Suprapubic skin (tissue), 4 donors: ENCODE results near the gene TPRG1L. TPM values are rescaled to one million over a fixed set of nuclear protein-coding genes. Genes with fewer than 3 reads are reported as not detected.

Experiments
- DNase-seq, 2 donors: peaks; one replicate each; pipeline ENCODE4 v3.0.0-alpha.2; 2019; ENCODE audit warnings: low spot score in 2 of 2
- H3K27ac ChIP-seq: fragments of 200-600 bp; sonication (generic); one replicate; pipeline ENCODE4 v1.5.1; 2019
- H3K27me3 ChIP-seq: fragments of 200-600 bp; sonication (generic); one replicate; pipeline ENCODE4 v1.5.1; 2019
- H3K36me3 ChIP-seq: fragments of 200-600 bp; sonication (generic); one replicate; pipeline ENCODE4 v1.5.1; 2019
- H3K4me1 ChIP-seq: fragments of 200-600 bp; sonication (generic); one replicate; pipeline ENCODE4 v1.5.1; 2019
- H3K4me3 ChIP-seq: fragments of 200-600 bp; sonication (generic); one replicate; pipeline ENCODE4 v1.5.1; 2019; ENCODE audit warnings: mild to moderate bottlenecking
- H3K9me3 ChIP-seq: fragments of 200-600 bp; sonication (generic); one replicate; pipeline ENCODE4 v1.5.1; 2019
- EP300 ChIP-seq: sonication (generic); formaldehyde crosslinking; IDR thresholded peaks from one replicate; pipeline ENCODE4 v1.6.1; 2017; ENCODE audit warnings: antibody characterized with exemption
- POLR2A ChIP-seq, 2 donors: fragments of 450-650 bp; IDR thresholded peaks; one replicate each; pipeline ENCODE4 v1.6.1; 2017; ENCODE audit warnings: antibody characterized with exemption in 2 of 2, mild to moderate bottlenecking in 2 of 2, moderate library complexity in 2 of 2
- POLR2AphosphoS5 ChIP-seq, 3 donors: sonication (generic); formaldehyde crosslinking; IDR thresholded peaks; one replicate each; pipeline ENCODE4 v1.6.1; 2017; ENCODE audit warnings: antibody characterized with exemption in 3 of 3
- WGBS: methylation state at CpG from one replicate; pipeline ENCODE4 v1.1.5; 2018; 5-methylcytosine and 5-hydroxymethylcytosine counted together
- total RNA-seq, 4 donors: library from RNA; depleted of rRNA; stranded (reverse); fragments of >200 nt; gene quantifications; one replicate each; pipeline ENCODE4 v1.1.0, GENCODE V29; 2016
- TF ChIP-seq, protein P1 (sequence below), 2 donors: fragments of 200-600 bp in 1 of 2; fragments of 450-650 bp in 1 of 2; sonication (generic) in 1 of 2; IDR thresholded peaks; one replicate each; pipeline ENCODE4 v1.5.1; 2016 to 2019; ENCODE audit warnings: antibody characterized with exemption in 2 of 2, mild to moderate bottlenecking in 1 of 2, moderate library complexity in 1 of 2

TPRG1L gene
- total RNA-seq, 4 donors from 2014 or later = 36.9 to 52.6 (median 44.8) TPM

DNA sequence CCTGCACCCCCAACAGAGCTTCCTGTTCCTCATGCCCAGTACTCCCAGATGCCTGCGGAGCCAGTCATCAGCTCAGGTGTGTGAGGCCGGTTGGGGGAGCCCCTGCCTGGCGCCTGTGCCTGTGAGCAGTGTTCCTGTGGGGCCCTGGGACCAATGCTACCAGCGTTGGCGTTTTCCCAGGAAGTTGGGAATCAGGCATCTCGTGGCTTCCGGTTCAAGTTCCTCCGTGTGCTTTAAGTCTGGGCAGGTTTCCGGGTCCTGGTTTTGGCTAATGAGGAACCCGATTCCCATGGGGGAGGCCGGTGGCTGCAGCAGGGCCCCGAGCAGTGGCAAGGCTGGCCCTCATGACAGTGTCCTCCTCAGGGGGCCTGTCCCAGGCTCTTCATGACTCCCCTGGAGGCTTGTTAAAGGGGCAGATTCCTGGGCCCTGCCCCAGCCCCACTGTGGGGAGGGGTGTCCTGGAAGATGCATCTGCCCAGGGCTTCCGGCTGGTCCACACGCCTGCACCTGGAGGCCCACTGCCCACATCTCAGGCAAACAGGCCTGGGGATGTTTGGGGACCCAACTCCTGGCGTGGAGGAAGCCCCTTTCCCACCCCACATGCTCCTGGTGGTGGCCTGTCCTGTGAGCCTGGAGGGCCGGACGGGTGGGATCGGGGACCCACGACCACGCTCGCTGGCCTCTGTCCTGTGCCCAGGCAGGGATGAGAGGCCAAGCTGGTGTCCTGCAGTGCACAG, 53.7 kb downstream of the TPRG1L start:
- Histone ChIP-seq H3K4me3 (no peak overlapping the region), H3K36me3 (no peaks in the 10 kb centered on the region), H3K9me3 (no peaks in the 10 kb centered on the region), H3K27ac (no peak overlapping the region), H3K4me1 (peaks cover 13% of the 10 kb centered on the region), H3K27me3 (peaks cover 23% of the 10 kb centered on the region)
- TF ChIP-seq POLR2A (IDR thresholded peaks at IDR 0.05) = no peak
- TF ChIP-seq, protein P1, sequence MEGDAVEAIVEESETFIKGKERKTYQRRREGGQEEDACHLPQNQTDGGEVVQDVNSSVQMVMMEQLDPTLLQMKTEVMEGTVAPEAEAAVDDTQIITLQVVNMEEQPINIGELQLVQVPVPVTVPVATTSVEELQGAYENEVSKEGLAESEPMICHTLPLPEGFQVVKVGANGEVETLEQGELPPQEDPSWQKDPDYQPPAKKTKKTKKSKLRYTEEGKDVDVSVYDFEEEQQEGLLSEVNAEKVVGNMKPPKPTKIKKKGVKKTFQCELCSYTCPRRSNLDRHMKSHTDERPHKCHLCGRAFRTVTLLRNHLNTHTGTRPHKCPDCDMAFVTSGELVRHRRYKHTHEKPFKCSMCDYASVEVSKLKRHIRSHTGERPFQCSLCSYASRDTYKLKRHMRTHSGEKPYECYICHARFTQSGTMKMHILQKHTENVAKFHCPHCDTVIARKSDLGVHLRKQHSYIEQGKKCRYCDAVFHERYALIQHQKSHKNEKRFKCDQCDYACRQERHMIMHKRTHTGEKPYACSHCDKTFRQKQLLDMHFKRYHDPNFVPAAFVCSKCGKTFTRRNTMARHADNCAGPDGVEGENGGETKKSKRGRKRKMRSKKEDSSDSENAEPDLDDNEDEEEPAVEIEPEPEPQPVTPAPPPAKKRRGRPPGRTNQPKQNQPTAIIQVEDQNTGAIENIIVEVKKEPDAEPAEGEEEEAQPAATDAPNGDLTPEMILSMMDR (IDR thresholded peaks at IDR 0.05) = no peak
- WGBS = no CpG with 5 or more reads among the region's 21 CpGs
- DNase-seq = no peak

DNA sequence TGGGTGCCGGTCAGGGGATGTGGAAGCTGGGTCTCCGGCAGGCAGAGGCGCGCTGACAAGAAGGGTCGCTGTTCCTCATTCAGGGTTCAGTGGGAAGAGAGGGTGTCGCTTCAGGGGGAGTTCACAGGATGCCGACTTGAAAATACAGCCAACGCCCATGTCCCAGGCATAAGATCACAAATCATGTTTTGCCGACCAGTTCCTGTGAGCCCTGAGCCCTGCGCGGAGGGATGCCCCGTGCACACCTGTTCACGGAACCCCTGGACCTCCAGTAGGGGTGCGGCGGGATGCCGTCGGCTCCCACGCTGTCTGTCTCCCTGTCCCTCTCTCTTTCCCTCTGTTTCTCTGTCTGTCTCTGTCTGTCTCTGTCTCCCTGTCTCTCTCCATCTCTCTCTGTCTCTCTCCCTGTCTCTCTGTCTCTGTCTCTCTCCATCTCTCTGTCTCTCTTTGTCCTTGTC, 54.3 kb downstream of the TPRG1L start:
- TF ChIP-seq, protein P1 (IDR thresholded peaks at IDR 0.05) = no peak
- no peak for TF ChIP-seq EP300
- no peak for TF ChIP-seq POLR2A (IDR thresholded peaks at IDR 0.05)
- TF ChIP-seq POLR2AphosphoS5 (IDR thresholded peaks at IDR 0.05) = no peak
- H3K27me3 ChIP-seq = peaks cover 18% of the 10 kb centered on the region
- no peaks in the 10 kb centered on the region for H3K9me3 ChIP-seq
- no peak for DNase-seq
- no peak overlapping the region for H3K27ac ChIP-seq
- H3K36me3 ChIP-seq = no peaks in the 10 kb centered on the region
- H3K4me1 ChIP-seq = peaks cover 17% of the 10 kb centered on the region
- no peak overlapping the region for H3K4me3 ChIP-seq
- 66% methylated on average over 15 of the region's 18 CpGs for WGBS

Other genes with a start within 250 kb of the TPRG1L start
- gene ARHGEF16, start 170.3 kb upstream of the TPRG1L start, total RNA-seq = 10 to 100 TPM in 1 of 4 donors, 1 to 10 TPM in 3; 5.9 to 13.6 (median 8.4) TPM
- gene MEGF6, start 13.5 kb upstream of the TPRG1L start, total RNA-seq = 100 to 1,000 TPM in 1 of 4 donors, 10 to 100 TPM in 3; 66.7 to 120 (median 74.5) TPM
- gene WRAP73, start 25.1 kb downstream of the TPRG1L start, total RNA-seq = 10 to 100 TPM; 16.4 to 33.7 (median 19.6) TPM
- 10 to 100 TPM in 3 of 4 donors, 1 to 10 TPM in 1; 8.8 to 24.7 (median 16.9) TPM for gene TP73, start 27.5 kb downstream of the TPRG1L start, total RNA-seq
- gene CCDC27, start 127.4 kb downstream of the TPRG1L start, total RNA-seq = not detected
- gene SMIM1, start 147.7 kb downstream of the TPRG1L start, total RNA-seq = 1 to 10 TPM in 3 of 4 donors, not detected in 1; 3.2 to 8.4 (median 3.4) TPM
- gene LRRC47, start 171.5 kb downstream of the TPRG1L start, total RNA-seq = 10 to 100 TPM; 36.4 to 53.0 (median 41.4) TPM
- 10 to 100 TPM; 16.1 to 56.7 (median 39.6) TPM for gene CEP104, start 232.2 kb downstream of the TPRG1L start, total RNA-seq
- 1 to 10 TPM; 2.7 to 6.8 (median 4.2) TPM for gene DFFB, start 232.5 kb downstream of the TPRG1L start, total RNA-seq